ENCODE results near the gene NACC2.

- TF ChIP-seq CTCF (IDR thresholded peaks at IDR 0.05 in 2 of 3, conservative IDR thresholded peaks at IDR 0.05 in 1 of 3; ENCODE audit: control insufficient read depth in 2 of 3, extremely low read depth in 1 of 3, insufficient read depth in 1 of 3, low read depth in 3 of 3, low read length in 3 of 3) = no peak
- TF ChIP-seq RBBP5 (conservative IDR thresholded peaks at IDR 0.05) = no peak
- no peak for TF ChIP-seq NFIC (IDR thresholded peaks at IDR 0.05; ENCODE audit: low read depth, low read length)
- TF ChIP-seq EP300 (IDR thresholded peaks at IDR 0.05; ENCODE audit: borderline replicate concordance in 1 of 2, control insufficient read depth in 1 of 2, low read depth in 2 of 2, low read length in 2 of 2) = no peak
- no peak for TF ChIP-seq RAD21 (IDR thresholded peaks at IDR 0.05; ENCODE audit: insufficient read depth, low read depth, low read length)
These were observed 135.3 kb downstream of the NACC2 start for GRCh38 chr9:135959814-135960213.

Measured in GM12878 (cell line).